HepG2 (cell line): ENCODE measurements around the gene CARD19. TPM values are rescaled to one million over a fixed set of nuclear protein-coding genes. Genes with fewer than 3 reads are reported as not detected.
"Not testable (repeated sequence)": the region's sequence is repeated elsewhere in the genome, so short reads cannot be mapped to it uniquely, and the experiment has no call there.

Experiments used
- ATAC-seq: fragments of 200-7000 bp; cut with Tn5 transposase; 3 replicates; pipeline ENCODE4 v1.9.1; 2020; ENCODE audit warnings: mild to moderate bottlenecking, moderate library complexity
- BruUV-seq: library from RNA; stranded (reverse); fragments of 400-500 nt; replicated peaks from 2 replicates; lab custom pipeline; 2021; lab: Mats Ljungman, UMichigan
- CTCF ChIA-PET: fragments of 300-600 bp; formaldehyde crosslinking; extraction: SDS; loops from one replicate; lab custom pipeline; 2021; ENCODE audit warnings: low total read pairs, inconsistent platforms, low intra/inter-chr PET ratio; lab: Yijun Ruan, JAX
- POLR2A ChIA-PET: fragments of 350-600 bp; sonication (Branson Sonifier 250); formaldehyde crosslinking; loops from one replicate; lab custom pipeline; 2020; ENCODE audit warnings: antibody characterized with exemption, inconsistent platforms; lab: Yijun Ruan, JAX
- DNase-seq: peaks from one replicate; pipeline ENCODE4 v3.0.0-alpha.2; 2015; ENCODE audit warnings: low spot score
- FAIRE-seq: peaks from 3 replicates; lab custom pipeline; 2011; peaks lifted over from hg19 to GRCh38; lab: Jason Lieb, UNC
- H2AFZ ChIP-seq: one replicate; pipeline ENCODE4 v1.6.1; 2011; ENCODE audit warnings: low read length, inconsistent platforms
- H3K27ac ChIP-seq: fragments of 300-600 bp; 3 replicates; pipeline ENCODE4 v1.8.0; 2011; ENCODE audit warnings: mixed run types, mild to moderate bottlenecking, mixed read lengths, low read length, inconsistent platforms; ENCODE audit not compliant: insufficient read depth; ENCODE audit errors: extremely low read length
- H3K27me3 ChIP-seq, 2 experiments: fragments of 200-600 bp in 1 of 2; 2 replicates in 1 of 2; 3 replicates in 1 of 2; pipeline versions ENCODE4 v1.6.0 to v1.8.0; 2011; ENCODE audit warnings: low read length in 2 of 2, mild to moderate bottlenecking in 2 of 2, moderate library complexity in 2 of 2, inconsistent platforms in 1 of 2; ENCODE audit not compliant: insufficient read depth in 2 of 2, control insufficient read depth in 1 of 2
- H3K36me3 ChIP-seq, 2 experiments: fragments of 200-600 bp in 1 of 2; replicated peaks in 1 of 2; 2 replicates in 1 of 2; 3 replicates in 1 of 2; pipeline versions ENCODE4 v1.5.1 to v1.8.0; 2011; ENCODE audit warnings: low read length in 2 of 2, inconsistent platforms in 1 of 2; ENCODE audit not compliant: insufficient read depth in 2 of 2, control insufficient read depth in 1 of 2
- H3K4me1 ChIP-seq: 2 replicates; pipeline ENCODE4 v1.5.1; 2012; ENCODE audit warnings: low read length, inconsistent platforms; ENCODE audit not compliant: insufficient read depth
- H3K4me2 ChIP-seq: 2 replicates; pipeline ENCODE4 v1.6.0; 2011; ENCODE audit warnings: low read depth, low read length, inconsistent platforms
- H3K4me3 ChIP-seq, 3 experiments: fragments of 200-600 bp in 1 of 3; sonication (generic), shearing (Covaris generic) in 1 of 3; replicated peaks in 1 of 3; 2 replicates each; pipeline ENCODE4 v1.5.1; 2011 to 2016; ENCODE audit warnings: low read length in 3 of 3, inconsistent platforms in 2 of 3, low read depth in 2 of 3, mild to moderate bottlenecking in 2 of 3, control low read depth in 1 of 3, mixed read lengths in 1 of 3; ENCODE audit not compliant: insufficient read depth in 1 of 3
- H3K79me2 ChIP-seq: one replicate; pipeline ENCODE4 v1.6.1; 2011; ENCODE audit warnings: low read length, inconsistent platforms; ENCODE audit not compliant: insufficient read depth
- H3K9ac ChIP-seq: 2 replicates; pipeline ENCODE4 v1.6.0; 2011; ENCODE audit warnings: mild to moderate bottlenecking, low read depth, low read length, inconsistent platforms; ENCODE audit not compliant: insufficient read depth
- H3K9me3 ChIP-seq: 2 replicates; pipeline ENCODE4 v1.5.1; 2012; ENCODE audit warnings: mild to moderate bottlenecking, low read length
- H4K20me1 ChIP-seq: 2 replicates; pipeline ENCODE4 v1.6.0; 2011; ENCODE audit warnings: inconsistent platforms, mild to moderate bottlenecking, low read length, moderate library complexity; ENCODE audit not compliant: insufficient read depth
- ARNTL ChIP-seq: sonication (generic); formaldehyde crosslinking; IDR thresholded peaks from 2 replicates; pipeline ENCODE4 v1.4.0; 2020; ENCODE audit warnings: mild to moderate bottlenecking, missing genetic modification reagents
- HIVEP1 ChIP-seq: sonication (generic); formaldehyde crosslinking; IDR thresholded peaks from 2 replicates; pipeline ENCODE4 v1.4.0; 2020; ENCODE audit warnings: mild to moderate bottlenecking, missing genetic modification reagents
- JARID2 ChIP-seq: sonication (generic); formaldehyde crosslinking; IDR thresholded peaks from 2 replicates; pipeline ENCODE4 v1.8.1; 2023; ENCODE audit warnings: missing genetic modification reagents, inconsistent platforms; ENCODE audit not compliant: insufficient replicate concordance
- NCOA5 ChIP-seq: sonication (generic); formaldehyde crosslinking; IDR thresholded peaks from 2 replicates; pipeline ENCODE4 v1.4.0; 2020; ENCODE audit warnings: missing genetic modification reagents
- NPAS2 ChIP-seq: sonication (generic); formaldehyde crosslinking; IDR thresholded peaks from 2 replicates; pipeline ENCODE4 v1.8.0; 2022; ENCODE audit warnings: mild to moderate bottlenecking, missing genetic modification reagents, borderline replicate concordance
- POLR2AphosphoS5 ChIP-seq: IDR thresholded peaks from 2 replicates; pipeline ENCODE4 v1.6.1; 2012; ENCODE audit warnings: low read depth, low read length
- PRDM15 ChIP-seq: sonication (generic); formaldehyde crosslinking; IDR thresholded peaks from 2 replicates; pipeline ENCODE4 v1.4.0; 2020; ENCODE audit warnings: missing genetic modification reagents
- RFXANK ChIP-seq: IDR thresholded peaks from 2 replicates; pipeline ENCODE4 v1.6.1; 2016
- SRSF4 ChIP-seq: fragments of 200-400 bp; formaldehyde crosslinking; IDR thresholded peaks from one replicate; pipeline ENCODE4 v1.6.1; 2018; ENCODE audit warnings: mild to moderate bottlenecking, low read depth, low read length, moderate library complexity; ENCODE audit not compliant: poor library complexity, severe bottlenecking
- SRY ChIP-seq: sonication (generic); formaldehyde crosslinking; IDR thresholded peaks from 2 replicates; pipeline ENCODE4 v1.8.0; 2022; ENCODE audit warnings: mild to moderate bottlenecking, missing genetic modification reagents
- ZC3H13 ChIP-seq: sonication (generic); formaldehyde crosslinking; IDR thresholded peaks from 2 replicates; pipeline ENCODE4 v1.8.1; 2023; ENCODE audit warnings: mild to moderate bottlenecking, missing genetic modification reagents, moderate library complexity
- ZNF329 ChIP-seq: sonication (generic); formaldehyde crosslinking; IDR thresholded peaks from 2 replicates; pipeline ENCODE4 v1.9.0; 2021; ENCODE audit warnings: low read depth, mild to moderate bottlenecking, missing genetic modification reagents
- ZNF354B ChIP-seq: sonication (generic); formaldehyde crosslinking; IDR thresholded peaks from 2 replicates; pipeline ENCODE4 v1.8.0; 2022; ENCODE audit warnings: mild to moderate bottlenecking, missing genetic modification reagents
- ZNF749 ChIP-seq: sonication (generic); formaldehyde crosslinking; IDR thresholded peaks from 2 replicates; pipeline ENCODE4 v1.8.0; 2022; ENCODE audit warnings: mild to moderate bottlenecking, missing genetic modification reagents, moderate library complexity, borderline replicate concordance
- WGBS: methylation state at CpG from one replicate; pipeline ENCODE4 v1.1.6; 2017; ENCODE audit warnings: low lambda C conversion rate; 5-methylcytosine and 5-hydroxymethylcytosine counted together
- in situ Hi-C: cut with HindIII; loops from 2 replicates; pipeline ENCODE4 v1.10.0; 2017; ENCODE audit warnings: low pct_unique_long_range_greater_than_20kb; ENCODE audit not compliant: extremely low pct_ligation_motif_present
- intact Hi-C: fragments of 100-400 bp; cut with micrococcal nuclease; formaldehyde crosslinking; loops from one replicate; pipeline ENCODE4 v1.10.0; 2022; ENCODE audit not compliant: unreplicated experiment
- polyA plus RNA-seq, 8 experiments: library from polyadenylated mRNA; depleted of rRNA in 3 of 8; stranded (reverse) in 7 of 8; unstranded in 1 of 8; fragments of >200 nt; fragmentation: Illumina TruSeq in 4 of 8; extraction: Trizol in 4 of 8; gene quantifications; 2 replicates each; pipeline versions ENCODE4 v1.2.1 to v1.2.3, GENCODE V29; 2011 to 2016; ENCODE audit warnings: low read depth in 4 of 8, missing spikeins in 1 of 8, mixed read lengths in 1 of 8; ENCODE audit not compliant: insufficient read depth in 1 of 8
- total RNA-seq, 5 experiments: library from RNA; depleted of rRNA; stranded (reverse); fragments of >200 nt; fragmentation: Illumina TruSeq; extraction: Trizol; gene quantifications; 2 replicates each; pipeline ENCODE4 v1.2.3, GENCODE V29; 2016; ENCODE audit warnings: low read depth in 1 of 5

CARD19 gene
- total and polyA plus RNA-seq, 2 of the 13 experiments (the other 11 are each of a cell fraction or from before 2014, with no cell fraction given) = 18.4 to 47.2 TPM

- TF ChIP-seq NCOA5 (CRISPR knock-in tag) (no peak), ZNF354B (CRISPR knock-in tag) (no peak), SRY (CRISPR knock-in tag) (no peak)
Measured at GRCh38 chr9:93100276-93100636, 4.2 kb downstream of the CARD19 start (continued).

GRCh38 chr9:93101086-93101485 is 5.1 kb downstream of the CARD19 start:
- H3K36me3 ChIP-seq, H4K20me1 ChIP-seq, H3K4me2 ChIP-seq, H3K4me3 ChIP-seq, H3K27me3 ChIP-seq, H2AFZ ChIP-seq, ATAC-seq, H3K27ac ChIP-seq, BruUV-seq, FAIRE-seq, CTCF ChIA-PET, POLR2A ChIA-PET, in situ Hi-C loops, intact Hi-C loops, H3K9ac ChIP-seq, H3K9me3 ChIP-seq, DNase-seq: not testable (repeated sequence)
- peaks cover 26% of the 10 kb centered on the region for H3K4me1 ChIP-seq
- WGBS = 97% methylated on average over 11 of the region's 11 CpGs
- H3K79me2 ChIP-seq = peaks cover 31% of the 10 kb centered on the region

GRCh38 chr9:93105620-93106019 is 9.6 kb downstream of the CARD19 start:
- no peak overlapping the region for H3K9ac ChIP-seq
- no peak overlapping the region for H3K4me2 ChIP-seq
- POLR2A ChIA-PET = no interaction called here
- intact Hi-C loops (loop anchor here (5.0 kb wide), 2 partner anchors 37 to 103 kb away; no protein-coding TSS in a partner anchor), in situ Hi-C loops (no loop called here)
- FAIRE-seq (no peak), ATAC-seq (no peak), DNase-seq (no peak)
- no peaks in the 10 kb centered on the region for H3K9me3 ChIP-seq
- peaks cover 2 to 5% of the 10 kb centered on the region in 2 experiments; a peak in 3 of 5 replicates for H3K36me3 ChIP-seq
- H3K27ac ChIP-seq = no peak overlapping the region
- no peaks in the 10 kb centered on the region for H4K20me1 ChIP-seq
- no peak overlapping the region for H3K4me3 ChIP-seq
- H3K4me1 ChIP-seq = peaks cover 15% of the 10 kb centered on the region
- no peaks in the 10 kb centered on the region for H3K27me3 ChIP-seq
- peaks cover 13% of the 10 kb centered on the region for H3K79me2 ChIP-seq
- WGBS = 94% methylated on average over 1 of the region's 1 CpG
- no TSS peak for BruUV-seq
- no peak overlapping the region for H2AFZ ChIP-seq
- CTCF ChIA-PET = no interaction called here
- no peak for TF ChIP-seq ARNTL (CRISPR knock-in tag)
- no peak for TF ChIP-seq ZNF329 (CRISPR knock-in tag)
- TF ChIP-seq POLR2AphosphoS5 = no peak
- TF ChIP-seq PRDM15 (CRISPR knock-in tag) = no peak
- no peak for TF ChIP-seq SRSF4
- no peak for TF ChIP-seq ZNF749
- TF ChIP-seq HIVEP1 (CRISPR knock-in tag) = no peak
- no peak for TF ChIP-seq NPAS2
- no peak for TF ChIP-seq ZC3H13 (CRISPR knock-in tag)
- TF ChIP-seq RFXANK (CRISPR knock-in tag) = no peak
- TF ChIP-seq JARID2 = no peak
